Uterus (tissue), 2 donors: ENCODE measurements around the gene PSMA6.

ENCODE experiments used
- POLR2A ChIP-seq, 2 donors: fragments of 450-650 bp; IDR thresholded peaks; one replicate each; pipeline ENCODE4 v1.6.1; 2016; ENCODE audit warnings: antibody characterized with exemption in 2 of 2, mild to moderate bottlenecking in 1 of 2, moderate library complexity in 1 of 2
- TF ChIP-seq, protein P1 (sequence below), 4 experiments: fragments of 200-600 bp in 2 of 4; fragments of 450-650 bp in 2 of 4; sonication (generic) in 2 of 4; IDR thresholded peaks; one replicate each; pipeline ENCODE4 v1.5.1; 2016 to 2019; ENCODE audit warnings: antibody characterized with exemption in 4 of 4, mild to moderate bottlenecking in 2 of 4, moderate library complexity in 1 of 4

DNA sequence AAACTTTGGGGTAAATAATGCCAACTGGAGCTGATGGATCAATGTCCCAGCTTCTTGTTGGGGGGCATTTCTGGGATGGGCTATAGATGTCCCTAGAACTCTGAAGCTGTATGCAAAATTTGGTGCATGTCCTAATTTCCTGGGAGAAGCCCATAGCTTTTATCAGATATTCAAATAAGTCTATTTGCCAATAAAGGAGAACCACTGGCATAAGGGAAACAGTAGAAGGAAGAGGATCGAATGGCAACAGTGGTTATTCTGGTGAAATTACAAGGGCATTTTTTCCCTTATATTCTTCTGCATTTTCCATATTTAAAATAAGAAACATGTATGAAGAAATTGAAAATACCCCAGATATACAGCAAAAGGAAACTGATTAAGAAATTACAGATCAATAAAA is 34.2 kb downstream of the PSMA6 start:
- no peak for TF ChIP-seq POLR2A (IDR thresholded peaks at IDR 0.05)
- TF ChIP-seq, protein P1, sequence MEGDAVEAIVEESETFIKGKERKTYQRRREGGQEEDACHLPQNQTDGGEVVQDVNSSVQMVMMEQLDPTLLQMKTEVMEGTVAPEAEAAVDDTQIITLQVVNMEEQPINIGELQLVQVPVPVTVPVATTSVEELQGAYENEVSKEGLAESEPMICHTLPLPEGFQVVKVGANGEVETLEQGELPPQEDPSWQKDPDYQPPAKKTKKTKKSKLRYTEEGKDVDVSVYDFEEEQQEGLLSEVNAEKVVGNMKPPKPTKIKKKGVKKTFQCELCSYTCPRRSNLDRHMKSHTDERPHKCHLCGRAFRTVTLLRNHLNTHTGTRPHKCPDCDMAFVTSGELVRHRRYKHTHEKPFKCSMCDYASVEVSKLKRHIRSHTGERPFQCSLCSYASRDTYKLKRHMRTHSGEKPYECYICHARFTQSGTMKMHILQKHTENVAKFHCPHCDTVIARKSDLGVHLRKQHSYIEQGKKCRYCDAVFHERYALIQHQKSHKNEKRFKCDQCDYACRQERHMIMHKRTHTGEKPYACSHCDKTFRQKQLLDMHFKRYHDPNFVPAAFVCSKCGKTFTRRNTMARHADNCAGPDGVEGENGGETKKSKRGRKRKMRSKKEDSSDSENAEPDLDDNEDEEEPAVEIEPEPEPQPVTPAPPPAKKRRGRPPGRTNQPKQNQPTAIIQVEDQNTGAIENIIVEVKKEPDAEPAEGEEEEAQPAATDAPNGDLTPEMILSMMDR (IDR thresholded peaks at IDR 0.05) = no peak
